ENCODE results near the gene ARMH1.
"Not testable (repeated sequence)": the region's sequence is repeated elsewhere in the genome, so short reads cannot be mapped to it uniquely, and the experiment has no call there.

The ARMH1 gene

GRCh38 chr1:44696789-44697345 lies 22.4 kb downstream of the ARMH1 start:
- TF ChIP-seq ARNT (IDR thresholded peaks at IDR 0.05) (no peak), TARDBP (IDR thresholded peaks at IDR 0.05) (no peak), FOXM1 (IDR thresholded peaks at IDR 0.05; ENCODE audit: borderline replicate concordance) (no peak), ZNF384 (IDR thresholded peaks at IDR 0.05) (no peak), CTBP1 (IDR thresholded peaks at IDR 0.05; ENCODE audit: borderline replicate concordance) (no peak), HDGF (IDR thresholded peaks at IDR 0.05; ENCODE audit: borderline replicate concordance) (no peak), L3MBTL2 (conservative IDR thresholded peaks at IDR 0.05) (no peak), PKNOX1 (IDR thresholded peaks at IDR 0.05) (no peak), ELF4 (IDR thresholded peaks at IDR 0.05) (no peak), SUZ12 (IDR thresholded peaks at IDR 0.05) (no peak), FOXK2 (IDR thresholded peaks at IDR 0.05) (no peak), SP1 (IDR thresholded peaks at IDR 0.05) (no peak), BHLHE40 (IDR thresholded peaks at IDR 0.05; ENCODE audit: borderline replicate concordance) (no peak), NFRKB (IDR thresholded peaks at IDR 0.05) (no peak), LEF1 (IDR thresholded peaks at IDR 0.05; ENCODE audit: borderline replicate concordance) (no peak), FOXA1 (IDR thresholded peaks at IDR 0.05) (no peak)
- no peak for DNase-seq (ENCODE audit: extremely low spot score)
- CTCF ChIA-PET, result interaction anchor here (0.7 to 1.2 kb wide), 3 partner anchors 21 to 44 kb away, joined by 3 to 4 read pairs (median 3); partner anchors contain the start of gene KIF2C
- POLR2A ChIA-PET, result interaction anchor here (0.7 to 3.1 kb wide), 4 partner anchors 23 to 79 kb away, joined by 3 to 13 read pairs (median 3); partner anchors contain the start of genes ARMH1, RPS8 and TMEM53

- DNase-seq (ENCODE audit: extremely low spot score), result no peak
- CTCF ChIA-PET, result no interaction called here
- no peak for TF ChIP-seq L3MBTL2 (conservative IDR thresholded peaks at IDR 0.05)
- no peak for TF ChIP-seq CTBP1 (IDR thresholded peaks at IDR 0.05; ENCODE audit: borderline replicate concordance)
- no peak for TF ChIP-seq ZNF384 (IDR thresholded peaks at IDR 0.05)
- no peak for TF ChIP-seq LEF1 (IDR thresholded peaks at IDR 0.05; ENCODE audit: borderline replicate concordance)
- no peak for TF ChIP-seq HDGF (IDR thresholded peaks at IDR 0.05; ENCODE audit: borderline replicate concordance)
- no peak for TF ChIP-seq PKNOX1 (IDR thresholded peaks at IDR 0.05)
- no peak for TF ChIP-seq NFRKB (IDR thresholded peaks at IDR 0.05)
- no peak for TF ChIP-seq TARDBP (IDR thresholded peaks at IDR 0.05)
- POLR2A ChIA-PET, result interaction anchor here (3.1 kb wide), 1 partner anchor 24 kb away, joined by 13 read pairs; no protein-coding TSS in a partner anchor
Measured at GRCh38 chr1:44698138-44698537, 23.6 kb downstream of the ARMH1 start.

GRCh38 chr1:44699375-44699774 lies 24.9 kb downstream of the ARMH1 start:
- POLR2A ChIA-PET; CTCF ChIA-PET; DNase-seq (ENCODE audit: extremely low spot score): not testable (repeated sequence)

- no peak for DNase-seq (ENCODE audit: extremely low spot score)
- TF ChIP-seq LEF1 (IDR thresholded peaks at IDR 0.05; ENCODE audit: borderline replicate concordance) (no peak), TARDBP (IDR thresholded peaks at IDR 0.05) (no peak)
- ChIA-PET CTCF (interaction anchor here (0.7 to 1.6 kb wide), 2 partner anchors 17 to 48 kb away, joined by 3 to 4 read pairs; no protein-coding TSS in a partner anchor), POLR2A (interaction anchor here (2.8 kb wide), 1 partner anchor 21 kb away, joined by 10 read pairs; no protein-coding TSS in a partner anchor)
Measured at GRCh38 chr1:44700573-44700972, 26.1 kb downstream of the ARMH1 start.

- CTCF ChIA-PET, result interaction anchor here (0.7 to 1.6 kb wide), 2 partner anchors 16 to 49 kb away, joined by 3 to 4 read pairs; no protein-coding TSS in a partner anchor
- DNase-seq (ENCODE audit: extremely low spot score), result no peak
- POLR2A ChIA-PET, result interaction anchor here (2.8 kb wide), 1 partner anchor 21 kb away, joined by 10 read pairs; no protein-coding TSS in a partner anchor
- no peak for TF ChIP-seq PKNOX1 (IDR thresholded peaks at IDR 0.05)
- no peak for TF ChIP-seq SP1 (IDR thresholded peaks at IDR 0.05)
- TF ChIP-seq SUZ12 (IDR thresholded peaks at IDR 0.05), result no peak
- TF ChIP-seq FOXM1 (IDR thresholded peaks at IDR 0.05; ENCODE audit: borderline replicate concordance), result no peak
- no peak for TF ChIP-seq FOXK2 (IDR thresholded peaks at IDR 0.05)
- TF ChIP-seq NFRKB (IDR thresholded peaks at IDR 0.05), result no peak
- TF ChIP-seq BHLHE40 (IDR thresholded peaks at IDR 0.05; ENCODE audit: borderline replicate concordance), result no peak
Measured at GRCh38 chr1:44701141-44701573, 26.6 kb downstream of the ARMH1 start.

- DNase-seq (ENCODE audit: extremely low spot score), result no peak
- TF ChIP-seq SP1 (IDR thresholded peaks at IDR 0.05), result no peak
- no peak for TF ChIP-seq ZNF384 (IDR thresholded peaks at IDR 0.05)
- no peak for TF ChIP-seq L3MBTL2 (conservative IDR thresholded peaks at IDR 0.05)
- TF ChIP-seq TARDBP (IDR thresholded peaks at IDR 0.05), result no peak
- TF ChIP-seq LEF1 (IDR thresholded peaks at IDR 0.05; ENCODE audit: borderline replicate concordance), result no peak
- TF ChIP-seq SUZ12 (IDR thresholded peaks at IDR 0.05), result no peak
- no peak for TF ChIP-seq BHLHE40 (IDR thresholded peaks at IDR 0.05; ENCODE audit: borderline replicate concordance)
- no peak for TF ChIP-seq FOXM1 (IDR thresholded peaks at IDR 0.05; ENCODE audit: borderline replicate concordance)
- POLR2A ChIA-PET, result interaction anchor here (2.6 kb wide), 1 partner anchor 16 kb away, joined by 8 read pairs; no protein-coding TSS in a partner anchor
- CTCF ChIA-PET, result interaction anchor here (0.6 kb wide), 1 partner anchor 18 kb away, joined by 3 read pairs; no protein-coding TSS in a partner anchor
Measured at GRCh38 chr1:44705470-44705869, 31.0 kb downstream of the ARMH1 start.

All from HEK293T (cell line).